ENCODE measurements around the gene GTF2F1. TPM values are rescaled to one million over a fixed set of nuclear protein-coding genes. Genes with fewer than 3 reads are reported as not detected.

The GTF2F1 gene
- total RNA-seq, 3 donors from 2014 or later = 51.1 to 63.1 (median 59.1) TPM

- TF ChIP-seq CTCF (IDR thresholded peaks at IDR 0.05) = no peak
- Histone ChIP-seq H3K4me1 (ENCODE audit: low read depth) (peaks cover 4% of the 10 kb centered on the region), H3K4me3 (no peak overlapping the region), H3K9me3 (no peaks in the 10 kb centered on the region), H3K36me3 (ENCODE audit: low read depth) (peaks cover 12% of the 10 kb centered on the region)
- DNase-seq (no peak), ATAC-seq (no peak)
- intact Hi-C loops (cut with DNase I, micrococcal nuclease) = no loop called here
Observed at GRCh38 chr19:6376512-6377190, 16.3 kb downstream of the GTF2F1 start.

- Histone ChIP-seq H3K4me1 (ENCODE audit: low read depth) (peaks cover 4% of the 10 kb centered on the region), H3K36me3 (ENCODE audit: low read depth) (peaks cover 3% of the 10 kb centered on the region), H3K9me3 (no peaks in the 10 kb centered on the region), H3K4me3 (no peak within 1 kb of the TSS)
- TF ChIP-seq CTCF (IDR thresholded peaks at IDR 0.05) = no peak
- no peak for ATAC-seq
- intact Hi-C loops (cut with DNase I, micrococcal nuclease) = no loop called here
- DNase-seq = no peak
Observed at GRCh38 chr19:6375411-6376010, 17.5 kb downstream of the GTF2F1 start, which contains the start of gene PSPN. Gene PSPN, minus strand, starts transcription at chr19:6375933. Its CDS starts 84 bp downstream, at chr19:6375849.

DNA sequence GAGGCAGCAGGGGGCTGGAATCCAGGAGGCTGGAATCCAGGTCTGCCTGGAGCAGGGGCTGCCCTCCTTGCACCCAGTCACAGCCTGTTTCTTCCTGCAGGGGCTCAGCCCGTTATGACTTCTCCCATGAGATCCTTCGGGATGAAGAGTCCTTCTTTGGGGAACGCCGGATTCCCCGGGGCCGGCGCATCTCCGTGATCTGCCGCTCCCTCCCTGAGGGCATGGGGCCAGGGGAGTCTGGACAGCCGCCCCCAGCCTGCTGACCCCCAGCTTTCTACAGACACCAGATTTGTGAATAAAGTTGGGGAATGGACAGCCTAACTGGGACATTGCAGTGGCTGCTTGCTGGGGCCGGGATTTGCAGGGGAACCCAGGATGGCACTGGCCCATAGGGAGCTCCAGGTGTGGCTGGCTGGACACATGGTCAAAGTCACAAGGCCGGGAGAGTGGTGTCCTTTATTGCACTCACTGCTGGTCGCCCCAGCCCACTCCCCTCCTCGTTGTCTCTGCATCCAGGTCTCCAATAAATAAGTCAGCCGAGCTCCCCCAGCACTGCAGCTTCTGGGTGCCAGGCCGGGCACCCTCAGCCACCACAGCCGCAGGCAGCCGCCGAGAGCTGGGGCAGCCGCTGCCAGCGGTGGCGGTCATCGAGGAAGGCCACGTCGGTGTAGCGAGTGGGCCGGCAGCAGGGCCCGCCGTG is 18.1 kb downstream of the GTF2F1 start:
- no peak for DNase-seq
- TF ChIP-seq CTCF (IDR thresholded peaks at IDR 0.05) = no peak
- H3K36me3 ChIP-seq (ENCODE audit: low read depth) = peaks cover 3% of the 10 kb centered on the region
- no peak for ATAC-seq
- intact Hi-C loops (cut with DNase I, micrococcal nuclease) = no loop called here
- H3K9me3 ChIP-seq = no peaks in the 10 kb centered on the region
- H3K4me1 ChIP-seq (ENCODE audit: low read depth) = peaks cover 4% of the 10 kb centered on the region
- H3K4me3 ChIP-seq = no peak overlapping the region

GRCh38 chr19:6374161-6374709 is 18.7 kb downstream of the GTF2F1 start:
- TF ChIP-seq CTCF (IDR thresholded peaks at IDR 0.05) = no peak
- Histone ChIP-seq H3K4me1 (ENCODE audit: low read depth) (peaks cover 4% of the 10 kb centered on the region), H3K36me3 (ENCODE audit: low read depth) (peaks cover 3% of the 10 kb centered on the region), H3K9me3 (no peaks in the 10 kb centered on the region), H3K4me3 (no peak overlapping the region)
- DNase-seq = peak in 2 of 3 donors; percentile 53 to 69
- intact Hi-C loops (cut with DNase I, micrococcal nuclease) = no loop called here
- no peak for ATAC-seq

GRCh38 chr19:6373813-6374108 is 19.2 kb downstream of the GTF2F1 start:
- no peak for DNase-seq
- Histone ChIP-seq H3K4me3 (no peak overlapping the region), H3K36me3 (ENCODE audit: low read depth) (no peaks in the 10 kb centered on the region), H3K9me3 (no peaks in the 10 kb centered on the region), H3K4me1 (ENCODE audit: low read depth) (peaks cover 4% of the 10 kb centered on the region)
- intact Hi-C loops (cut with DNase I, micrococcal nuclease) = no loop called here
- no peak for ATAC-seq
- no peak for TF ChIP-seq CTCF (IDR thresholded peaks at IDR 0.05)

All from mucosa of descending colon (tissue), 3 donors.